SHP77 treated with DMSO at 0.1 percent for 48 hours (cell line): ENCODE data around the gene KCNMB4.

ENCODE experiments used
- DNase-seq: peaks from one replicate; lab custom pipeline; 2025; lab: John Stamatoyannopoulos, UW

KCNMB4 gene

GRCh38 chr12:70443062-70443673 is 77.1 kb downstream of the KCNMB4 start:
- DNase-seq = no peak

GRCh38 chr12:70444903-70445302 is 78.8 kb downstream of the KCNMB4 start:
- DNase-seq = no peak

GRCh38 chr12:70448371-70448770 is 82.3 kb downstream of the KCNMB4 start:
- DNase-seq = no peak

DNA sequence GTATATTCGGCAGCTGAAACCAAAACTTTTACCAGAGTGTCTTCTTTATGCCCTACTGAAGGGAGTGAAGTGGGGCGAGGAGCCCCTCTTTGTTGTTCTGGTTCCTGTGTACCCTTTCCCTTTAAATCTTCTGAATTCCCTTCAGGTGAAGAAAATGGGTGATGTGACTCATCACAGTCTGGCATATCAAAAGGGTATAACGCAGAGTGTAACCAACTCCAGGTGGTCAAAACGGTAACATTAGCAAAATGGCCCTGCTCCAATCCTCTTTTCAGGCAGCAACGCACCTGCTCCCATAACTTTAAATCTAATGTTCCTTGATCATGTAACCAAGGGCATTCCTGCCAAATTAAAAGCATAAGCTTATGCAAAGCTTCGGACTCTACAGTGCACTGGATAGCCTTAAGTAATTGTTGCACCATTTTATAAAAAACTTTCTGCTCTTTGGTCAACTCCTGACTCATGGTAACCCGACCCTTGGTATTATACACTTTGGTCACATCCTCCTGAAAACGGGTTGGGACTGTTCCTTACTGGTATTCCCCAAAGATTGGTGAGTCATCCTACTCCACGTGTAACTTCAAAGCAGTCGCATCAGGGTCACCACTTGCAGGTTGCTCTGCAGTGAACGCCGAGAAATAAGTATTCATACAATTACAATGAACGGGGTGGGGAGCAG is 83.1 kb downstream of the KCNMB4 start:
- DNase-seq = no peak

DNA sequence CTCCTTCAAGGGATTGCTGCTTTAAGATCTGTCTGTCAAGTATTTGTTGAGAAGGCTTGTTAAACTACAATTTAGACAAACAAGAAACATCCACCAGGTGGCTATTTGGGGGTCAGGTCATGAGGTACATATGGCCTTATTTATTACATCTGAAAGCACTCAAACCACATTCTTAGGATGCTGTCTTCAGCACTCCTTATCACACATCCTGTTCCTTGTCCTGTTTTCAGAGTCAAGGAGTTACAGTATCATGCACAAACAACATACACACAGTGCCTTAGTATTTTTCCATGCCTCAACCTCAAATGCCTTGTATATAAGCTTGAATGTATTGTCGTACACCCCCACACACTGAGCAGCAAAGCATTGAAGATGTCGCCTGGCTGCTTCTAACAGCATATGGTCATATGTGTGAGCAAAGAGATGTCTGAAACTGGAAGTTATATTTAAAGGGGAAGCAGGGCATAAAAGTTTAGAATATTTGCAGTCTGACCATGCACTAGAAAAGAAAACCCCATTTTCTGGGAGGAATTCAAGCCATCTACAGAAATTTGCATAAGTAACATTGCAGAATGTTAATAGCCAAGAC is 83.8 kb downstream of the KCNMB4 start:
- DNase-seq = no peak

DNA sequence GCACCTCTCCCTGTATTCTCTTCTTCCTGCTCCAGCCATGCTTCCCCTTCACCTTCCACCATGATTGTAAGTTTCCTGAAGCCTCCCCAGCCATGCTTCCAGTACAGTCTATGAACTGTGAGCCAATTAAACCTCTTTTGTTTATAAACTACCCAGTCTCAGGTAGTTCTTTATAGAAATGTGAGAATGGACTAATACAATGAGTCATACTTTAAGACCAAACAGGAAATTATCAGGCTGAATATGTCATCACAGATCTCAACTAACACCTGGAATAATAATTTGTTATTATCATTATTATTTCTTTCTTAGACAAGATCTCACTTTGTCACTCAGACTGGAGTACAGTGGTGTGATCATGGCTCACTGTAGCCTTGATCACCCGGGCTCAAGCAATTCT is 85.4 kb downstream of the KCNMB4 start:
- no peak for DNase-seq

- no peak for DNase-seq
Observed at GRCh38 chr12:70456953-70457352, 90.9 kb downstream of the KCNMB4 start.

- no peak for DNase-seq
Observed at GRCh38 chr12:70459786-70460185, 93.7 kb downstream of the KCNMB4 start.

- DNase-seq = no peak
Observed at GRCh38 chr12:70463997-70464396, 97.9 kb downstream of the KCNMB4 start.

GRCh38 chr12:70466753-70467152 is 100.7 kb downstream of the KCNMB4 start:
- DNase-seq = no peak

- DNase-seq = no peak
Observed at GRCh38 chr12:70467476-70467875, 101.4 kb downstream of the KCNMB4 start.

DNA sequence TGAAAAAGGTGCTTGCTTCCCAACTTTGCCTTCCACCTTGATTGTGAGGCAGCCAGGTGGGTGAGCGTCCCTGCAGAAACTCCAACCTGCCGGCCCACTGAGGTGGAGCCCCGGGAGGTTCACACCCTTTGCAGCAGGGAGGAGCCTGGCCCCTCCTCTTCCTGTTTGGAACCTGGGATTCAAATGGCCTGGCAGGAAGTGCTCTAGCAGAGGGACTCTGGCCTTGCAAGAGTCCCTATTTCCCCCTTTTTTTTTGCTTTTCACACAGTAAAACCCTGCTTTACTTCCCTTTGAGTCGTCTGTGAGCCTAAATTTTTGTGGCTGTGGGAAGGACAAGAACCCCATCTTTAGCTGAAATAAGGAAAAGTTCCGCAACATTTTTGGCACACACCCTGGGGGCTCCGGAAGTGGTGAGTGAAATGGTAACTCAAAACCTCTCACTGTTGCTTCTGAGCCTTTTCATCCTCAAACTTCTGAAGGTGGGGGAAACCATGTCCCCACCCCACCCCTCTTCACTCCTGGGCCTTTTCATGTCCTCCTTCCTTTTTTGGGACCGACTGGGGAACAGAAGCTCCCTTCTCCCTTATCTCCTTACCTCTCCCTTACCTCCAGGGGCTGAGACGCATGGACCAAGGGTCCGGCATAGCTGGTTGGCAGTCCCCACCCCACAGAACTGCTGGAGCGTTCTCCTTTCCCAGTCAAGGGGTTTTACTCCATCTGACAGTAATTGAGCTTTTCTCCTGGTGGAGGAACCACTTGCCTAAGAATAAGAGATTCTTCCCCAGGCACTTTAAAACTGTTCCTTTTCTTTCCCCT is 102.0 kb downstream of the KCNMB4 start:
- DNase-seq = peak; percentile 17

- DNase-seq = no peak
Observed at GRCh38 chr12:70468741-70469140, 102.7 kb downstream of the KCNMB4 start.

GRCh38 chr12:70469221-70469820 is 103.2 kb downstream of the KCNMB4 start:
- DNase-seq = no peak

- DNase-seq = no peak
Observed at GRCh38 chr12:70482764-70483163, 116.7 kb downstream of the KCNMB4 start.
